ENCODE results near the gene EPHA10.

The EPHA10 gene

GRCh38 chr1:37677143-37677439 lies 87.8 kb downstream of the EPHA10 start:
- Histone ChIP-seq H3K4me3 (ENCODE audit: low read depth, low read length, poor library complexity, severe bottlenecking) (no peak overlapping the region), H3K9me2 (ENCODE audit: low read depth, low read length) (no peaks in the 10 kb centered on the region), H3K9me3 (ENCODE audit: low read length) (no peaks in the 10 kb centered on the region), H3K27me3 (ENCODE audit: insufficient read depth, low read length) (no peaks in the 10 kb centered on the region), H3F3A (ENCODE audit: insufficient read depth, low read length) (no peaks in the 10 kb centered on the region), H2AFZ (ENCODE audit: low read length) (no peak overlapping the region), H4K20me1 (ENCODE audit: insufficient read depth, low read length) (no peaks in the 10 kb centered on the region), H3K79me2 (ENCODE audit: insufficient read depth, low read length) (no peaks in the 10 kb centered on the region), H3K36me3 (ENCODE audit: insufficient read depth, low read length) (peaks cover 14% of the 10 kb centered on the region; the same call in 1 of the 2 replicates), H3K4me1 (ENCODE audit: insufficient read depth, low read length, severe bottlenecking) (peaks cover 15% of the 10 kb centered on the region), H3K27ac (ENCODE audit: low read depth, low read length, poor library complexity, severe bottlenecking) (no peak overlapping the region), H3K9ac (ENCODE audit: low read length) (no peak overlapping the region), H3K4me2 (ENCODE audit: low read length) (no peak overlapping the region)
- TF ChIP-seq EZH2 (IDR thresholded peaks at IDR 0.05; ENCODE audit: borderline replicate concordance, low read length): no peak

- no peak overlapping the region for H2AFZ ChIP-seq (ENCODE audit: low read length)
These were observed 88.4 kb downstream of the EPHA10 start for GRCh38 chr1:37676281-37677142.

GRCh38 chr1:37673920-37674319 lies 91.0 kb downstream of the EPHA10 start:
- no peak overlapping the region for H3K4me3 ChIP-seq (ENCODE audit: low read depth, low read length, poor library complexity, severe bottlenecking)
- peaks cover 15% of the 10 kb centered on the region for H3K4me1 ChIP-seq (ENCODE audit: insufficient read depth, low read length, severe bottlenecking)
- no peak overlapping the region for H2AFZ ChIP-seq (ENCODE audit: low read length)
- no peak overlapping the region for H3K27ac ChIP-seq (ENCODE audit: low read depth, low read length, poor library complexity, severe bottlenecking)
- H3F3A ChIP-seq (ENCODE audit: insufficient read depth, low read length): no peaks in the 10 kb centered on the region
- H4K20me1 ChIP-seq (ENCODE audit: insufficient read depth, low read length): no peaks in the 10 kb centered on the region
- H3K79me2 ChIP-seq (ENCODE audit: insufficient read depth, low read length): no peaks in the 10 kb centered on the region
- H3K9me2 ChIP-seq (ENCODE audit: low read depth, low read length): no peaks in the 10 kb centered on the region
- no peaks in the 10 kb centered on the region for H3K9me3 ChIP-seq (ENCODE audit: low read length)
- no peak overlapping the region for H3K9ac ChIP-seq (ENCODE audit: low read length)
- H3K36me3 ChIP-seq (ENCODE audit: insufficient read depth, low read length): no peaks in the 10 kb centered on the region
- no peak for TF ChIP-seq EZH2 (IDR thresholded peaks at IDR 0.05; ENCODE audit: borderline replicate concordance, low read length)
- TF ChIP-seq, protein P1, sequence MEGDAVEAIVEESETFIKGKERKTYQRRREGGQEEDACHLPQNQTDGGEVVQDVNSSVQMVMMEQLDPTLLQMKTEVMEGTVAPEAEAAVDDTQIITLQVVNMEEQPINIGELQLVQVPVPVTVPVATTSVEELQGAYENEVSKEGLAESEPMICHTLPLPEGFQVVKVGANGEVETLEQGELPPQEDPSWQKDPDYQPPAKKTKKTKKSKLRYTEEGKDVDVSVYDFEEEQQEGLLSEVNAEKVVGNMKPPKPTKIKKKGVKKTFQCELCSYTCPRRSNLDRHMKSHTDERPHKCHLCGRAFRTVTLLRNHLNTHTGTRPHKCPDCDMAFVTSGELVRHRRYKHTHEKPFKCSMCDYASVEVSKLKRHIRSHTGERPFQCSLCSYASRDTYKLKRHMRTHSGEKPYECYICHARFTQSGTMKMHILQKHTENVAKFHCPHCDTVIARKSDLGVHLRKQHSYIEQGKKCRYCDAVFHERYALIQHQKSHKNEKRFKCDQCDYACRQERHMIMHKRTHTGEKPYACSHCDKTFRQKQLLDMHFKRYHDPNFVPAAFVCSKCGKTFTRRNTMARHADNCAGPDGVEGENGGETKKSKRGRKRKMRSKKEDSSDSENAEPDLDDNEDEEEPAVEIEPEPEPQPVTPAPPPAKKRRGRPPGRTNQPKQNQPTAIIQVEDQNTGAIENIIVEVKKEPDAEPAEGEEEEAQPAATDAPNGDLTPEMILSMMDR (IDR thresholded peaks at IDR 0.05; ENCODE audit: low read length): no peak
- H3K27me3 ChIP-seq (ENCODE audit: insufficient read depth, low read length): no peaks in the 10 kb centered on the region
- H3K4me2 ChIP-seq (ENCODE audit: low read length): no peak overlapping the region

More at GRCh38 chr1:37676281-37677142, 88.4 kb downstream of the EPHA10 start:
- Histone ChIP-seq H3K4me3 (ENCODE audit: low read depth, low read length, poor library complexity, severe bottlenecking) (no peak overlapping the region), H3K27ac (ENCODE audit: low read depth, low read length, poor library complexity, severe bottlenecking) (no peak overlapping the region), H3K4me2 (ENCODE audit: low read length) (peak overlapping the region; percentile 34), H4K20me1 (ENCODE audit: insufficient read depth, low read length) (no peaks in the 10 kb centered on the region), H3K36me3 (ENCODE audit: insufficient read depth, low read length) (peaks cover 8% of the 10 kb centered on the region; the same call in 1 of the 2 replicates), H3K9me2 (ENCODE audit: low read depth, low read length) (no peaks in the 10 kb centered on the region), H3K9ac (ENCODE audit: low read length) (no peak overlapping the region), H3K9me3 (ENCODE audit: low read length) (no peaks in the 10 kb centered on the region), H3K27me3 (ENCODE audit: insufficient read depth, low read length) (no peaks in the 10 kb centered on the region), H3K79me2 (ENCODE audit: insufficient read depth, low read length) (no peaks in the 10 kb centered on the region), H3K4me1 (ENCODE audit: insufficient read depth, low read length, severe bottlenecking) (peaks cover 15% of the 10 kb centered on the region), H3F3A (ENCODE audit: insufficient read depth, low read length) (no peaks in the 10 kb centered on the region)
- TF ChIP-seq EZH2 (IDR thresholded peaks at IDR 0.05; ENCODE audit: borderline replicate concordance, low read length): no peak
- TF ChIP-seq, protein P1 (IDR thresholded peaks at IDR 0.05; ENCODE audit: low read length): no peak
